Activated CD4-positive, alpha-beta T cell treated with anti-CD3 and anti-CD28 coated beads, Interleukin-2, amount 10 ng/mL, durations not matched to agents 24 days and 14 days (primary cell): ENCODE results near the gene RUSF1. TPM values are rescaled to one million over a fixed set of nuclear protein-coding genes. Genes with fewer than 3 reads are reported as not detected.
"Not testable (repeated sequence)": the region's sequence is repeated elsewhere in the genome, so short reads cannot be mapped to it uniquely, and the experiment has no call there.

Experiments used
- DNase-seq: peaks from one replicate; pipeline ENCODE4 v3.0.0; 2022
- H3K27ac Mint-ChIP-seq: one replicate; pipeline ENCODE4 v1.8.0; 2022; ENCODE audit warnings: mild to moderate bottlenecking, mixed read lengths
- H3K27me3 Mint-ChIP-seq: one replicate; pipeline ENCODE4 v1.8.0; 2022; ENCODE audit warnings: mixed read lengths
- H3K36me3 Mint-ChIP-seq: one replicate; pipeline ENCODE4 v1.8.0; 2022; ENCODE audit warnings: low read depth, mild to moderate bottlenecking, mixed read lengths
- H3K4me1 Mint-ChIP-seq: one replicate; pipeline ENCODE4 v1.8.0; 2021; ENCODE audit warnings: mixed read lengths
- H3K4me3 Mint-ChIP-seq: one replicate; pipeline ENCODE4 v1.8.0; 2022; ENCODE audit warnings: mild to moderate bottlenecking, moderate library complexity, mixed read lengths
- H3K9me3 Mint-ChIP-seq: one replicate; pipeline ENCODE4 v1.8.0; 2021; ENCODE audit warnings: mixed read lengths
- intact Hi-C: fragments of 100-400 bp; cut with micrococcal nuclease; formaldehyde crosslinking; loops from one replicate; pipeline ENCODE4 v1.15.1; 2023
- total RNA-seq: library from RNA; stranded (reverse); gene quantifications from 2 replicates; pipeline ENCODE4 v1.2.3, GENCODE V29; 2022

Gene RUSF1
- 40.9 and 41.1 TPM in 2 replicates for total RNA-seq

- peak; percentile 96 for DNase-seq
- intact Hi-C loops: loop anchor here (1.0 to 5.0 kb wide), 3 partner anchors 49 to 361 kb away; partner anchors contain the start of gene ARMC5
- peaks cover 15% of the 10 kb centered on the region for H3K36me3 Mint-ChIP-seq
- peaks cover 5% of the 10 kb centered on the region for H3K9me3 Mint-ChIP-seq
- peak within 1 kb of the TSS; percentile 95 for H3K4me3 Mint-ChIP-seq
- peak within 1 kb of the TSS; percentile 94 for H3K27ac Mint-ChIP-seq
- H3K27me3 Mint-ChIP-seq: no peaks in the 10 kb centered on the region
- H3K4me1 Mint-ChIP-seq: peaks cover 38% of the 10 kb centered on the region
These were observed at the start of gene RUSF1 for GRCh38 chr16:31507929-31508705. Gene RUSF1 (minus strand): TSS chr16:31508391. CDS start chr16:31508373, 18 bp downstream.

GRCh38 chr16:31542763-31543162, 34.6 kb upstream of the RUSF1 start:
- no peaks in the 10 kb centered on the region for H3K36me3 Mint-ChIP-seq
- DNase-seq: no peak
- H3K27ac Mint-ChIP-seq: no peak overlapping the region
- peaks cover 23% of the 10 kb centered on the region for H3K9me3 Mint-ChIP-seq
- intact Hi-C loops: no loop called here
- no peak overlapping the region for H3K4me3 Mint-ChIP-seq
- H3K4me1 Mint-ChIP-seq: no peaks in the 10 kb centered on the region
- peaks cover 15% of the 10 kb centered on the region for H3K27me3 Mint-ChIP-seq

DNA sequence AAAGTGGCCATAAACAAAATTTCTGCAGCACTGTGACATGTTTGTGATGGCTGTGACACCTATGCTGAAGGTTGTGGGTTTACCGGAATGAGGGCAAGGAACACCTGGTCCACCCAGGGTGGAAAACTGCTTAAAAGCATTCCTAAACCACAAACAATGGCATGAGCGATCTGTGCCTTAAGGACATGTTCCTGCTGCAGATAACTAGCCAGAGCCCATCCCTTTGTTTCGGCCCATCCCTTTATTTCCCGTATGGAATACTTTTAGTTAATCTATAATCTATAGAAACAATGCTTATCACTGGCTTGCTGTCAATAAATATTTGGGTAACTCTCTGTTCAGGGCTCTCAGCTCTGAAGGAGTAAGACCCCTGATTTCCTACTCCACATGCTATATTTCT, 31.6 kb upstream of the RUSF1 start:
- H3K27me3 Mint-ChIP-seq: peaks cover 25% of the 10 kb centered on the region
- not testable (repeated sequence) for DNase-seq, H3K36me3 Mint-ChIP-seq

GRCh38 chr16:31538243-31538598, 30.0 kb upstream of the RUSF1 start:
- H3K27me3 Mint-ChIP-seq: peaks cover 25% of the 10 kb centered on the region
- H3K4me1 Mint-ChIP-seq, H3K27ac Mint-ChIP-seq, H3K4me3 Mint-ChIP-seq, DNase-seq, H3K36me3 Mint-ChIP-seq, intact Hi-C loops: not testable (repeated sequence)
- H3K9me3 Mint-ChIP-seq: peaks cover 17% of the 10 kb centered on the region

More for the DNA sequence above, 31.6 kb upstream of the RUSF1 start:
- H3K4me3 Mint-ChIP-seq, H3K27ac Mint-ChIP-seq, intact Hi-C loops, H3K4me1 Mint-ChIP-seq: not testable (repeated sequence)
- peaks cover 17% of the 10 kb centered on the region for H3K9me3 Mint-ChIP-seq

- intact Hi-C loops: no loop called here
- H3K36me3 Mint-ChIP-seq: no peaks in the 10 kb centered on the region
- H3K27ac Mint-ChIP-seq: no peak overlapping the region
- DNase-seq: no peak
- H3K4me1 Mint-ChIP-seq: no peaks in the 10 kb centered on the region
- H3K4me3 Mint-ChIP-seq: no peak overlapping the region
- H3K9me3 Mint-ChIP-seq: peaks cover 17% of the 10 kb centered on the region
- H3K27me3 Mint-ChIP-seq: peaks cover 25% of the 10 kb centered on the region
These were observed 29.4 kb upstream of the RUSF1 start for GRCh38 chr16:31537362-31538242.

DNA sequence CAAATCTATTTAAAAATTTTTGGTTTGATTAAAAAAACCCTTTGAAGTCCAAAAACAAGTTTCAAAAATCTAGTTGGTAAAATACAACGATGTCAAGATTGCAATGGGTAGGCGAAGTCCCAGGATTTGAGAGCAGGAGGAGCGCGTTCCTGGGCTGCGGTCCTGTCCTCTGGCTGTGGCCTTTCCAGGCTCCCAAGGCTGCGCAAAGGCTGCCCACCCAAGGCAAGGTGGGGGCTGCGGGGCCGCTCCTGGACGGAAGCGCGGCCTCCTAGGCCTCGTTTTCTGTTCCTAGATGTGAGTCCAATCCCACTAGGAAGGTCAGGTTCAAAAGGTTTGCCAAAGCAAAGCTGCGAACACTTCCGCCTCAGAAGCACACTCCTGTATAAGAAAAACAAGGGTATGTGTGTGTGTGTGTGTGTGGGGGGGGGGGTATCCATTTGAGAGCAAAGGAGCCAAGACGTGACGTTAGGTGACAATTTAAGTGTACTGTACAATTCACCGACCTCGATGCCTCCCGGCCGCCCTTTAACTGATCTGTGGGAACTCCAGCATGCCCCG, 28.7 kb upstream of the RUSF1 start:
- peaks cover 11% of the 10 kb centered on the region for H3K9me3 Mint-ChIP-seq
- H3K4me1 Mint-ChIP-seq: no peaks in the 10 kb centered on the region
- no peak overlapping the region for H3K27ac Mint-ChIP-seq
- no peaks in the 10 kb centered on the region for H3K36me3 Mint-ChIP-seq
- intact Hi-C loops: no loop called here
- DNase-seq: no peak
- H3K27me3 Mint-ChIP-seq: peaks cover 22% of the 10 kb centered on the region
- H3K4me3 Mint-ChIP-seq: no peak overlapping the region

- H3K9me3 Mint-ChIP-seq: peaks cover 11% of the 10 kb centered on the region
- no peaks in the 10 kb centered on the region for H3K36me3 Mint-ChIP-seq
- no peak overlapping the region for H3K4me3 Mint-ChIP-seq
- no peak for DNase-seq
- peaks cover 22% of the 10 kb centered on the region for H3K27me3 Mint-ChIP-seq
- no peaks in the 10 kb centered on the region for H3K4me1 Mint-ChIP-seq
- no peak overlapping the region for H3K27ac Mint-ChIP-seq
- intact Hi-C loops: no loop called here
These were observed 27.5 kb upstream of the RUSF1 start for GRCh38 chr16:31535737-31536136.

DNA sequence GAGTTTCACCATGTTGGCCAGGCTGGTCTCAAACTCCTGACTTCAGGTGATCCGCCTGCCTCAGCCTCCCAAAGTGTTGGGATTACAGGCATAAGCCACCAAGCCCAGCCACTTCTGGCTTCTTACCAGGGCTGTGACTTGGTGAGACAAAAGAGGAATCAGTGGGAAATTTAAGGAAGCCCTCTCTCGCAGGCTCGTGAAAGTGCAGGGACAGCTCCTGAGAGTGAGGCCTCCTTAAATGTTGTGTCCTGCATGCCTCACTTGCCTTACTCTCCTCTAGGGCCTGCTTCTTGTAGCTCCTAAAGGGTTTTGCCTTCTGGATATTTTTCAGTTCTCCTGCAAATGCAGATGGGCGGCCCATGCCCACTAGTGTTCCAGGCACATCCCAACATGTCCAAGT, 24.7 kb upstream of the RUSF1 start:
- no peaks in the 10 kb centered on the region for H3K36me3 Mint-ChIP-seq
- H3K9me3 Mint-ChIP-seq: no peaks in the 10 kb centered on the region
- peaks cover 33% of the 10 kb centered on the region for H3K27me3 Mint-ChIP-seq
- intact Hi-C loops: no loop called here
- no peak overlapping the region for H3K27ac Mint-ChIP-seq
- no peak for DNase-seq
- H3K4me1 Mint-ChIP-seq: peaks cover 2% of the 10 kb centered on the region
- no peak overlapping the region for H3K4me3 Mint-ChIP-seq

DNA sequence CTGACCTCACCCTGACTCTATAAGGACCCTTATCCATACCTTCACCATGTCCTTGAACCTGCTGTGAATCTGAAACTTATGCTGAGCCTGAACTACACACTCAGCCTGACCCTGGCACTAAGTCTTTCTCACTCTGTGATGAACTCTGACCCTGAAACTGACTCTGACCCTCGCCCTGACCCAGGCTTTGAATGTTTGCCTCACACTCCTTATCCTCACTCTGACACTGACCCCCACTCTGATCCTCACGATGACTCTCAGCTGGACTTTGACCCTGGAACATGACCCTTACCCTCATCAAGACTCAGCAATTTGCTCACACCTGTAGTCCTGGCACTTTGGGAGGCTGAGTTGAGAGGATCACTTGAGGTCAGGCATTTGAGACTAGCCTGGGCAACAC, 23.9 kb upstream of the RUSF1 start:
- peaks cover 30% of the 10 kb centered on the region for H3K27me3 Mint-ChIP-seq
- peaks cover 2% of the 10 kb centered on the region for H3K4me1 Mint-ChIP-seq
- DNase-seq: no peak
- H3K27ac Mint-ChIP-seq: no peak overlapping the region
- H3K9me3 Mint-ChIP-seq: no peaks in the 10 kb centered on the region
- no peak overlapping the region for H3K4me3 Mint-ChIP-seq
- intact Hi-C loops: no loop called here
- H3K36me3 Mint-ChIP-seq: no peaks in the 10 kb centered on the region

DNA sequence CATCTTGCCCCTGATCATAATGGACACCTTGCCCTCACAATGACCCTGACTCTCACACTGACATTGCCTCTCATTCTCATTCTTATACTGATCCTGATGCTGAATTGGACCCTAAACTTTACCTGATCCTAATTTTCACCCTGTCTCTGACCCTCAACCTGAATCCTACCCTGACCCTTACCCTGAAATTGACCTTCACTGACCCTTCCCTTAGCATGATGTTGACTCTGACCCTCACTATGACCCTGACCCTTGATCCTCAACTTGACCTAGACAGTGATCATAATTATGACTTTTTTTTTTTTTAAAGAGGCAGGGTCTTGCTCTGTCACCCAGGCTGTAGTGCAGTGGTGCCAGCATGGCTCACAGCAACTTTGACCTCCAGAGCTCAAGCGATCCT, 22.9 kb upstream of the RUSF1 start:
- intact Hi-C loops: no loop called here
- no peak for DNase-seq
- Mint-ChIP-seq H3K4me1 (peaks cover 2% of the 10 kb centered on the region), H3K36me3 (no peaks in the 10 kb centered on the region), H3K9me3 (no peaks in the 10 kb centered on the region), H3K27me3 (peaks cover 27% of the 10 kb centered on the region), H3K27ac (no peak overlapping the region), H3K4me3 (no peak overlapping the region)

DNA sequence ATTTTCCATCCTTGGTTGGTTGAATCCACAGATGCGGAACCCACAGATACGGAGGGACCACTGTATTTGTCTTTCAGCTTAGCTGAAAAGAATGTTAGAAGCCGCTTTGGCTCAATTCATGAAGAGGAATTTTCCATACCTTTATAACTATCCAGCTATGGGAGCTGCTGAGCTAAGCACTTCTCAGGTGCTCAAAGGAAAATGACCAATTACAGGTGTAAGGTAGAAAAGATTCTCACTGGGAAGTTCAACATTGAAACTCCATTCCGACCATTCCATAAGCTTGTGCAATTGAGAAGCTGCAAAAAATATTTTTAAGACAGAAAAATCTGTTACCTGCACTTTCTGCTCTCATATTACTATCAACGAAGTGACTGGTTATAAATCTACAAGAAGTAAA, 22.2 kb upstream of the RUSF1 start:
- H3K27me3 Mint-ChIP-seq: peaks cover 22% of the 10 kb centered on the region
- DNase-seq: no peak
- no peaks in the 10 kb centered on the region for H3K9me3 Mint-ChIP-seq
- intact Hi-C loops: no loop called here
- no peaks in the 10 kb centered on the region for H3K36me3 Mint-ChIP-seq
- no peak overlapping the region for H3K27ac Mint-ChIP-seq
- H3K4me3 Mint-ChIP-seq: no peak overlapping the region
- peaks cover 2% of the 10 kb centered on the region for H3K4me1 Mint-ChIP-seq

DNA sequence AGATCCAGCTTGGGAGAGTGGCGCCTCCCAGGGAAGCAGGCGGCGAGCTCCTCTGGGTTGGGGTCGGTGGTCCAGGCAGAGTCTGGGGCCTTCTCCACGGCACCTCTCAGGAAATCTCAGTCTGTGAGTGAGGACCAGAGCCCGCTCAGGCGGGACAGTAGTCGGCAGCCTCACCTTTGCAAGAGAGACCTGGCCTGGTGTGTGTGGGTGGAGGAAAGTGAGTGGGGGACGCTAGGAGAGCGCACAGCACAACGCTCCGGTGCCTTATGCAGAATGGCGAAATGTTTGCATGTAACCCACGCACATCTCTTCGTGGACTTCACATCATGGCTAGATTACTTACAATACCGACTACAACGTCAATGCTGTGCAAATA, 21.7 kb upstream of the RUSF1 start:
- Mint-ChIP-seq H3K4me1 (peaks cover 2% of the 10 kb centered on the region), H3K27me3 (peaks cover 22% of the 10 kb centered on the region), H3K4me3 (no peak overlapping the region), H3K9me3 (no peaks in the 10 kb centered on the region), H3K27ac (no peak overlapping the region), H3K36me3 (no peaks in the 10 kb centered on the region)
- DNase-seq: no peak
- intact Hi-C loops: no loop called here

DNA sequence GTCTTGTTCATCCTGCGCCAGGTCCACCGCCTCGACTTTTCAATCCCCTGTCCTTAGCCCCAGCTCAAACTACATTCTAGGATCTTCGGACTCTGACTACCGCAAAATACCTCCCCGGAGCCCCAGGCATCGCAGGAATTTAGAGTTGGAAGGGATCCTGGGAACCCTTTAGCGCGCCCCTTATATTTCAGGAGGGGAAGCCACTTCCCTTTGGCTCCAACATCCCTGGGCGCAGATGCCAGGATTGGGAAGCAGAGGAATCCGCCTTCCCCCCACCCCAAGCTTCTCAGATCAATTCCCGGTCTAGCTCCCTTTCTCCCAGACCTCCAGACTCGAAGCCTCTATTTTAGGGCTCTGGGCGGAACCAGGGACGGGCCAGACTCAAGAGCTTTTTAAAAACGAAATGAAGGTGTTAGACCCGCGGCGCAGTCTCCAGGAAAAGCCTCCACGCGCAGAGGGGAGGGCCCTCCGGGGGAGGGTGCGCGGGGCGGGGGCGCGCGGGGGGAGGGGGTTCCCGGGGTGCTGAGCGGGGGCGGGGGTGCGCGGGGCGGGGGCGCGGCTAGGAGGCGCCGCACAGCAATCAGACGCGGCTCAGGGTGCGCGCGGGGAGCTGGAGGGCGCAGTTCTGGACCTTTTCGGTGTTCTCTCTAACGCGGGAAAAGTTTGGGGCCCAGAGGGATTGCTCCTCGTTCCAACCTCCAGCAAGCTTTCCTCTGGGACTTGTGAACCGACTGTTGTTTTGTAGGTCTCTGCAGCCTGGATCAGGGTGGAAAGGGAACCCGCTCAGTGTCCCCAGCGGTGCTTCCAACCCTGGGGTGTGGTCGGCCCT, 21.1 kb upstream of the RUSF1 start:
- Mint-ChIP-seq H3K9me3 (no peaks in the 10 kb centered on the region), H3K27me3 (peaks cover 22% of the 10 kb centered on the region), H3K36me3 (no peaks in the 10 kb centered on the region), H3K4me1 (peaks cover 2% of the 10 kb centered on the region), H3K27ac (no peak overlapping the region), H3K4me3 (peak overlapping the region; percentile 39)
- no peak for DNase-seq
- intact Hi-C loops: no loop called here
